Neuronal stem cell (in vitro differentiated cells): Measurements from ENCODE around the gene EPHA1. TPM values are rescaled to one million over a fixed set of nuclear protein-coding genes. Genes with fewer than 3 reads are reported as not detected.
A peak's percentile ranks its signal among the peaks of the same experiment; 100 is the strongest.

Experiments
- DNase-seq: peaks from one replicate; pipeline ENCODE4 v3.0.0-alpha.2; 2013; ENCODE audit warnings: low spot score
- H2AFZ ChIP-seq: one replicate; pipeline ENCODE4 v1.6.1; 2013; ENCODE audit warnings: mild to moderate bottlenecking, low read length, inconsistent platforms
- H2AK5ac ChIP-seq: 2 replicates; pipeline ENCODE4 v1.6.1; 2013; ENCODE audit warnings: low read depth, mild to moderate bottlenecking, inconsistent platforms, low read length, moderate library complexity, mixed read lengths
- H2BK120ac ChIP-seq: 2 replicates; pipeline ENCODE4 v1.6.1; 2013; ENCODE audit warnings: low read depth, mild to moderate bottlenecking, inconsistent platforms, low read length, moderate library complexity, mixed read lengths
- H2BK12ac ChIP-seq: one replicate; pipeline ENCODE4 v1.6.1; 2013; ENCODE audit warnings: low read length, inconsistent platforms
- H2BK15ac ChIP-seq: 2 replicates; pipeline ENCODE4 v1.6.1; 2013; ENCODE audit warnings: mild to moderate bottlenecking, low read length, inconsistent platforms, mixed read lengths
- H2BK5ac ChIP-seq: one replicate; pipeline ENCODE4 v1.6.1; 2013; ENCODE audit warnings: inconsistent platforms, mild to moderate bottlenecking, low read length, moderate library complexity
- H3K14ac ChIP-seq: one replicate; pipeline ENCODE4 v1.6.1; 2013; ENCODE audit warnings: low read length, inconsistent platforms
- H3K18ac ChIP-seq: 2 replicates; pipeline ENCODE4 v1.6.1; 2013; ENCODE audit warnings: low read length, inconsistent platforms
- H3K23ac ChIP-seq: 2 replicates; pipeline ENCODE4 v1.6.1; 2013; ENCODE audit warnings: low read depth, mild to moderate bottlenecking, mixed read lengths, low read length, inconsistent platforms; ENCODE audit not compliant: poor library complexity
- H3K27ac ChIP-seq: replicated peaks from 3 replicates; pipeline ENCODE4 v1.5.1; 2013; ENCODE audit warnings: low read length, inconsistent platforms
- H3K27me3 ChIP-seq, 3 experiments: 2 replicates each; pipeline ENCODE4 v1.6.1; 2013; ENCODE audit warnings: low read length in 3 of 3, mild to moderate bottlenecking in 2 of 3, inconsistent platforms in 1 of 3, low read depth in 1 of 3, mixed read lengths in 1 of 3, moderate library complexity in 1 of 3; ENCODE audit not compliant: control insufficient read depth in 3 of 3, insufficient read depth in 3 of 3
- H3K36me3 ChIP-seq, 2 donors: replicated peaks in 1 of 2; 2 replicates each; pipeline ENCODE4 v1.6.1; 2013; ENCODE audit warnings: low read length in 2 of 2; ENCODE audit not compliant: control insufficient read depth in 2 of 2, insufficient read depth in 2 of 2
- H3K4ac ChIP-seq: 2 replicates; pipeline ENCODE4 v1.6.1; 2013; ENCODE audit warnings: inconsistent platforms, mild to moderate bottlenecking, low read length, moderate library complexity
- H3K4me1 ChIP-seq, 2 donors: 1 replicate in 1 of 2; 2 replicates in 1 of 2; pipeline ENCODE4 v1.6.1; 2013; ENCODE audit warnings: low read length in 2 of 2, low read depth in 1 of 2; ENCODE audit not compliant: control insufficient read depth in 2 of 2, insufficient read depth in 1 of 2
- H3K4me2 ChIP-seq: one replicate; pipeline ENCODE4 v1.6.1; 2013; ENCODE audit warnings: mild to moderate bottlenecking, low read length, inconsistent platforms; ENCODE audit not compliant: insufficient read depth, poor library complexity, severe bottlenecking
- H3K4me3 ChIP-seq, 2 donors: 2 replicates each; pipeline ENCODE4 v1.5.1; 2013; ENCODE audit warnings: low read length in 2 of 2, mild to moderate bottlenecking in 2 of 2, inconsistent platforms in 1 of 2, moderate library complexity in 1 of 2
- H3K79me1 ChIP-seq: one replicate; pipeline ENCODE4 v1.6.1; 2013; ENCODE audit warnings: low read depth, mild to moderate bottlenecking, inconsistent platforms, low read length, moderate library complexity
- H3K9ac ChIP-seq: one replicate; pipeline ENCODE4 v1.6.1; 2013; ENCODE audit warnings: mild to moderate bottlenecking, low read depth, low read length, inconsistent platforms; ENCODE audit not compliant: poor library complexity
- H3K9me3 ChIP-seq, 2 donors: replicated peaks in 1 of 2; 2 replicates each; pipeline versions ENCODE3 to v1.6.1; 2013; ENCODE audit warnings: low read length in 2 of 2, mild to moderate bottlenecking in 2 of 2, inconsistent platforms in 1 of 2, low read depth in 1 of 2, mixed read lengths in 1 of 2, moderate library complexity in 1 of 2; ENCODE audit not compliant: control insufficient read depth in 2 of 2, insufficient read depth in 1 of 2
- H4K8ac ChIP-seq: one replicate; pipeline ENCODE4 v1.6.1; 2013; ENCODE audit warnings: low read depth, mild to moderate bottlenecking, inconsistent platforms, low read length, moderate library complexity
- H4K91ac ChIP-seq: one replicate; pipeline ENCODE4 v1.6.1; 2013; ENCODE audit warnings: low read length, low read depth, mild to moderate bottlenecking, inconsistent platforms; ENCODE audit not compliant: poor library complexity
- WGBS, 2 donors: extraction: QIAGEN DNeasy Blood & Tissue Kit; methylation state at CpG; one replicate each; pipeline ENCODE4 v1.1.7; 2013; ENCODE audit warnings: missing lambda C conversion rate in 2 of 2, mixed read lengths in 1 of 2; ENCODE audit not compliant: insufficient read length in 2 of 2, insufficient replicate concordance in 1 of 2; ENCODE audit errors: extremely low coverage in 2 of 2; 5-methylcytosine and 5-hydroxymethylcytosine counted together
- polyA plus RNA-seq, 2 experiments: library from polyadenylated mRNA; stranded (reverse); fragments of 200-250 nt; gene quantifications; one replicate each; pipeline ENCODE4 v1.2.3, GENCODE V29; 2013

EPHA1 gene
- 0.24 TPM for polyA plus RNA-seq (2013, experiment 1 of 2)
- polyA plus RNA-seq (2013, experiment 2 of 2): 0.15 TPM

- Histone ChIP-seq H3K79me1 (no peaks in the 10 kb centered on the region), H3K4me3 (peak within 1 kb of the TSS in 1 of 2 donors; percentile 65), H2BK5ac (no peak within 1 kb of the TSS), H3K36me3 (no peaks in the 10 kb centered on the region), H2BK15ac (peak within 1 kb of the TSS; percentile 21), H2BK12ac (no peak within 1 kb of the TSS), H3K4me1 (peaks cover 11 to 16% of the 10 kb centered on the region in 2 donors), H2AFZ (peak within 1 kb of the TSS; percentile 52), H3K9ac (no peak within 1 kb of the TSS), H3K9me3 (no peaks in the 10 kb centered on the region), H2AK5ac (no peak within 1 kb of the TSS), H3K27me3 (peaks cover 0 to 11% (median 0%) of the 10 kb centered on the region in 3 experiments), H3K4ac (no peak within 1 kb of the TSS), H3K4me2 (peak within 1 kb of the TSS; percentile 63), H3K14ac (no peak within 1 kb of the TSS), H3K27ac (no peak within 1 kb of the TSS), H4K8ac (no peak within 1 kb of the TSS), H3K18ac (peak within 1 kb of the TSS; percentile 61), H4K91ac (peak within 1 kb of the TSS; percentile 96), H3K23ac (peak within 1 kb of the TSS; percentile 77), H2BK120ac (peak within 1 kb of the TSS; percentile 66)
- WGBS, 2 donors: no CpG with 5 or more reads among the region's 39 CpGs
- no peak for DNase-seq
Measured at GRCh38 chr7:143408686-143409561, at the start of gene EPHA1. TSS of gene EPHA1 (minus strand) at chr7:143408856. CDS start at chr7:143408805, 51 bp downstream.

DNA sequence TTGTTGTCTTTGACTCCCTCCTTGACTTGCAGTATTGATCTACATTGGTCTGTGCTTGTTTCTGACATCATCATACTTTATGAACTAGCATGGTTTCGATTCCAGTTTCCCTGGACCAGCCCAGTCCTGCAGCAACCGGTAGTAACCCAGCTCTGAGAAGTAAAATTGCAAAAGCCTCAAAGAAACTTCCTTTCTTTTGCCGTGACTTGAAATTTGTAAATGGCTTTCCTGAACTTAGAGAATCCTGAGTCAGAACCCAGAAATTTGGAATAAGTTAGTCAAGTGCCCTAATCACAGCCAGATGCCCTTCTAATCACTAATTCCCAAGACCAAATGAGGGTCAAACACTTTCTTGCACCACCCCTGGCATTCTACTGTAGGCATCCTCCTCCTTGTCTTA lies 49.6 kb upstream of the EPHA1 start:
- no CpG with 5 or more reads among the region's 3 CpGs for WGBS, 2 donors
- DNase-seq: no peak

GRCh38 chr7:143456992-143457793 lies 48.5 kb upstream of the EPHA1 start:
- no peak overlapping the region for H3K14ac ChIP-seq
- no peaks in the 10 kb centered on the region for H3K9me3 ChIP-seq
- H2BK12ac ChIP-seq: no peak overlapping the region
- no peak overlapping the region for H3K4me3 ChIP-seq
- no peak overlapping the region for H4K8ac ChIP-seq
- DNase-seq: no peak
- no peak overlapping the region for H3K27ac ChIP-seq
- H3K27me3 ChIP-seq: no peaks in the 10 kb centered on the region
- no peak overlapping the region for H3K4me2 ChIP-seq
- no peak overlapping the region for H2BK15ac ChIP-seq
- no peaks in the 10 kb centered on the region for H3K79me1 ChIP-seq
- H2AK5ac ChIP-seq: no peak overlapping the region
- no peaks in the 10 kb centered on the region for H3K36me3 ChIP-seq
- H3K18ac ChIP-seq: no peak overlapping the region
- no peak overlapping the region for H3K4ac ChIP-seq
- H3K23ac ChIP-seq: no peak overlapping the region
- H2BK120ac ChIP-seq: no peak overlapping the region
- no peak overlapping the region for H4K91ac ChIP-seq
- H2AFZ ChIP-seq: no peak overlapping the region
- H3K9ac ChIP-seq: no peak overlapping the region
- WGBS, 2 donors: no CpG with 5 or more reads among the region's 4 CpGs
- H2BK5ac ChIP-seq: no peak overlapping the region
- peaks cover 0 to 3% of the 10 kb centered on the region in 2 donors for H3K4me1 ChIP-seq

More for the DNA sequence above, 49.6 kb upstream of the EPHA1 start:
- Histone ChIP-seq H3K79me1 (no peaks in the 10 kb centered on the region), H3K4me3 (no peak overlapping the region), H3K9ac (no peak overlapping the region), H2BK120ac (no peak overlapping the region), H3K23ac (no peak overlapping the region), H3K27me3 (no peaks in the 10 kb centered on the region), H2BK12ac (no peak overlapping the region), H2AFZ (no peak overlapping the region), H2BK5ac (no peak overlapping the region), H3K4me1 (no peaks in the 10 kb centered on the region), H3K27ac (no peak overlapping the region), H3K9me3 (peaks cover 0 to 1% of the 10 kb centered on the region in 2 donors), H3K36me3 (no peaks in the 10 kb centered on the region), H2BK15ac (no peak overlapping the region), H2AK5ac (no peak overlapping the region), H3K4me2 (no peak overlapping the region), H3K4ac (no peak overlapping the region), H4K91ac (no peak overlapping the region), H4K8ac (no peak overlapping the region), H3K18ac (no peak overlapping the region), H3K14ac (no peak overlapping the region)

- no peak overlapping the region for H3K9ac ChIP-seq
- no peak overlapping the region for H2BK15ac ChIP-seq
- WGBS, 2 donors: no CpG with 5 or more reads among the region's 4 CpGs
- no peak overlapping the region for H2AFZ ChIP-seq
- no peak overlapping the region for H3K27ac ChIP-seq
- H2AK5ac ChIP-seq: no peak overlapping the region
- H3K14ac ChIP-seq: no peak overlapping the region
- H2BK5ac ChIP-seq: no peak overlapping the region
- DNase-seq: no peak
- no peaks in the 10 kb centered on the region for H3K36me3 ChIP-seq
- H3K4ac ChIP-seq: no peak overlapping the region
- H3K79me1 ChIP-seq: no peaks in the 10 kb centered on the region
- H3K9me3 ChIP-seq: no peaks in the 10 kb centered on the region
- no peak overlapping the region for H4K8ac ChIP-seq
- no peak overlapping the region for H3K4me2 ChIP-seq
- H4K91ac ChIP-seq: no peak overlapping the region
- H2BK12ac ChIP-seq: no peak overlapping the region
- no peaks in the 10 kb centered on the region for H3K27me3 ChIP-seq
- no peak overlapping the region for H3K4me3 ChIP-seq
- no peak overlapping the region for H3K23ac ChIP-seq
- H3K4me1 ChIP-seq: peaks cover 0 to 3% of the 10 kb centered on the region in 2 donors
- H2BK120ac ChIP-seq: no peak overlapping the region
- H3K18ac ChIP-seq: no peak overlapping the region
Measured at GRCh38 chr7:143455942-143456341, 47.3 kb upstream of the EPHA1 start.
